GM12801 (cell line): ENCODE data around the gene SLC12A3.

Experiments
- CTCF ChIP-seq: IDR thresholded peaks from one replicate; pipeline ENCODE4 v1.5.1; 2011; ENCODE audit warnings: control low read depth; ENCODE audit not compliant: insufficient read length; ENCODE audit errors: extremely low read depth

SLC12A3 gene

GRCh38 chr16:56931892-56932720, 67.1 kb downstream of the SLC12A3 start, which contains the start of gene HERPUD1:
HERPUD1 (plus strand) TSS chr16:56932142; CDS start chr16:56932245, 103 bp downstream.
- TF ChIP-seq CTCF: no peak

- TF ChIP-seq CTCF: no peak
Measured at GRCh38 chr16:56932721-56933619, 68.0 kb downstream of the SLC12A3 start.

GRCh38 chr16:56933828-56934598, 69.0 kb downstream of the SLC12A3 start:
- TF ChIP-seq CTCF: no peak

GRCh38 chr16:56935201-56935600, 70.2 kb downstream of the SLC12A3 start:
- TF ChIP-seq CTCF: no peak

GRCh38 chr16:56936491-56936890, 71.5 kb downstream of the SLC12A3 start:
- TF ChIP-seq CTCF: no peak

- TF ChIP-seq CTCF: no peak
Measured at GRCh38 chr16:56936950-56937349, 71.9 kb downstream of the SLC12A3 start.
